ENCODE results near the gene EIPR1.

EIPR1 gene

GRCh38 chr2:3283206-3283605, 94.4 kb downstream of the EIPR1 start:
- TF ChIP-seq CTCF (IDR thresholded peaks at IDR 0.05; ENCODE audit: borderline replicate concordance, insufficient read depth, low read depth, low read length), result no peak

DNA sequence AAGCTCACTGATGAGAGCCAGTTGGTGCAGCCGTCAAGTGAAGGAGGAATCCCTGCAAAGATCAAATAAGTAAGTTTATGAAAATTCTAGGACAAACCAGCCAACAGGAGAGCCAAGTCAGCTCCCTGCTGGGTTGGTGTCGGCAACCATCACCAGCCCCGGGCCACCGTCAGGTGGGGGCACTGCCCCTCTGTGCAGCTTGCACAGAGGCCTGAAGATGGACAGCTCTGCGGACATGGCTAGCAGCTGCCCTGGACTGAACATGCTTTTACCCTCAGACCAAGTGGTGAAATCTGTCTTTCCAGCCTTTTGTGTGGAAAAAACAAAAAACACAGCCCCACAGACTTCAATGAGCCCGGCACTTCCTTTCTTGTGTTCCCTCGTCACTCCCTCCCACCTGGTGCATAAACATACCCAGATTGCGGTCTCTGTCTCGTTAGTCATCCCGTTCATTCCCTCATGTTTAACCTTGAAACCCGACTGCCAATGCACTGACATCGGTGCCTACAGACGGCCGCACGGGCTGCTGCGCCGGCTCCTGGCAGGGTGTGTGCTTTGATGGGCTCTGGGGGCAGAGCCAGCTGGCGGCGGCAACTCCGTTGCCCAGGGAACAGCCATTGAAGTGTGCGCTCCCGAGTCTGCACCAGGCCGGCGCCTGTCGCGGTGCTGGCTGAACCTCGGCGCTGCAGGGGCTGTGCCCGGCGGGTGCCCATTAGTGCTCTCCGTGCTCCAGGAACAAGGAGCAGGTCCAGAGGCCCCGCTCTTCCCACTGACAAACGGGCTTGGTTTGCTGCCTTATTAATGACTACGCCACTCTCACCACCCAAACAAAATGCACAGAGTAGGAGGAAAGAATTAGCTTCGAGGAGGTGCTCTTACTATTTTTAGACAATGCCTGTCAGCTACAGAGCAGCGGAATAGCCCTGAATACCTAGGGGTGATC, 95.3 kb downstream of the EIPR1 start:
- TF ChIP-seq CTCF (IDR thresholded peaks at IDR 0.05; ENCODE audit: borderline replicate concordance, insufficient read depth, low read depth, low read length), result no peak
- H3K4me3 ChIP-seq (ENCODE audit: low read depth, low read length), result no peak overlapping the region

More at GRCh38 chr2:3283206-3283605, 94.4 kb downstream of the EIPR1 start:
- no peak overlapping the region for H3K4me3 ChIP-seq (ENCODE audit: low read depth, low read length)

DNA sequence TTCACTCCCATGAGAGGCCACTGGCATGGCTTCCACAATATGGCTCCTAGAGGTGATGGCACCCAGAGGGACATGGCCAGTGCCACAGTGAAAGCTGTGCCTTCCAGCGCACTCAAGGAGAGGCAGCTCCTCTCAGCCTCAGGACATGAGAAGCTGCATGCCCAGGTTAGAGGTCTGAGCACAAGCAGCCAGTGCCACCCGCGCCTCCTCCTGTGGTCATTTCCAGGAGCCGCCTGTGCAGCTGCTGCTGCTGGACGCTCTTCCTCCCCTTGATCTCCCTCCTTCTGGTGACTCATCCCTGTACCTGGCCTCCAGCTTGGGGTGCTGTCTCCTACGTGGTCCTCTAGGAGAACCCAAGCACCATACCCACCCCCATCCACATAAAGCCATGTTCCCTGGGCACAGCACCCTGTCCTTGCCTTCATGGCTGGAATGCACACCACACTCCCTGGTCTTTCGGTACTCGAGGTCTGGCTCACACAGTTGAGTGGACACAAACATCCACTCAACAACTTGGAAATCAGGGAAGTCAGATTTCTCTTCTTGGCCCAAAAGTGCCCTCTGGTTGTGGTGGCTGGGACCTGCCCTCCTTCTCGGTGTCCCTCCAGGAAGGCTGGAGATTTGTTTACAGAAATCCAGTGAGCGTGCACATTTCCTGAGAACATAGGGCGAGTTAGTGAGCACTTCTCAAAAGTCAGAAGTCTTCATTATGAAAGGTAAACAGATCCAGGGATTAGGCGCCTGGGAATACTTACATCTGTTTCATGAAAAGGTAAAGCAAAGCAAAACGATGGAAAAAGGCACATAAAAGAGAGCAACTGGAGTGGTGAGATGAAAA, 96.7 kb downstream of the EIPR1 start:
- no peak for TF ChIP-seq CTCF (IDR thresholded peaks at IDR 0.05; ENCODE audit: borderline replicate concordance, insufficient read depth, low read depth, low read length)
- no peak overlapping the region for H3K4me3 ChIP-seq (ENCODE audit: low read depth, low read length)

DNA sequence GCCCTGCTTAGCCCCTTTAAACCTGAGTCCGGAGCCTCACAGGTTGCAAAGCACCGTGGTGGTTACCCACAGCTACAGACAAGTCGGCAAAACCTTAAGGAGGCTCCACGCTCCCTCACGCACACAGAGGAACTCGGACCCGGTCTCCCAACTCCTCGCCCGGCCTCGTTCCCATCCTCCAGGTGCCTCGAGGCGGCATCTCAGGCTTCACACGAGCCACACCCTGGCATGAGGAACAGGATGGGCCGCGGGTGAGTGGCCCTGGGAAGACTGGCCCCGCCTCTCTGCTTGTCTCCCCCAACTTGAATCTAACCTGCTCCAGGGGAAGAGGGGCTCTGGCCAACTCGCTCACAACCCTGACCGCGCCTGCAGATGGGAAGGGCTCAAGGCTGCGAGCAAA, 97.4 kb downstream of the EIPR1 start:
- no peak for TF ChIP-seq CTCF (IDR thresholded peaks at IDR 0.05; ENCODE audit: borderline replicate concordance, insufficient read depth, low read depth, low read length)
- no peak overlapping the region for H3K4me3 ChIP-seq (ENCODE audit: low read depth, low read length)

DNA sequence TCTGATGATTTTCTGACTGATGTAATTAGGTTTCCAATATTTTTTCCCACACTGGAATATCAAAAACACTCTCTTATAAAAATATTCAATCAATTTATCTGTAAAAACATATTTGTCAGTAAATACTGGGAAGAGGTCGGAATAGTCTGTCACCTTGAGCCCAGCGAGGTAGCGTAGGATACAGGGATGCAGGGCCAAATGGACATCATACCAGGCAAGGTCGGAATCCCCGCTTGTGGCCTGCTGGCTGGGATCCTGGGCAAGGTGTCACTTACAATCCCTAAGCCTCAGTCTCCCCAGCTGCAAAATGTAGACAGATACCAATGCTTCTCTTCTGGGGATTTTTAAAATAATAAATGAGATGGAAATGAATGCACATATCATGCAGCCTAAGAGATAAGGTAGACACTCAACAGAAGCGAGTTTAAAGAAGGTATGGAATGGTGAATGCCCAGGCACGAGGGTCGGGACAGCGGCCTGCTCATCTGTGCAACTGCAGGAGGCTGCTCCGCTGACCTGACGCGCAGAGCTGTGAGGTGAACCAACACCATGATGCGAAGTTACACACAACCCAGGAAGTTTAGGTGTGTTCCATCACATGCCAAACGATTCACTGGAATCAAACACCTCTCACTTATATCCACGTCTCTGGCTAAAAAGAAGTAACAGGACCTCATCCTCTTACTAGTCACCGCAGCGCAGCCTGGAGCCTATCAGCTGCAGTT, 98.2 kb downstream of the EIPR1 start:
- no peak for TF ChIP-seq CTCF (IDR thresholded peaks at IDR 0.05; ENCODE audit: borderline replicate concordance, insufficient read depth, low read depth, low read length)
- H3K4me3 ChIP-seq (ENCODE audit: low read depth, low read length), result no peak overlapping the region

- no peak overlapping the region for H3K4me3 ChIP-seq (ENCODE audit: low read depth, low read length)
- TF ChIP-seq CTCF (IDR thresholded peaks at IDR 0.05; ENCODE audit: borderline replicate concordance, insufficient read depth, low read depth, low read length), result no peak
Measured at GRCh38 chr2:3278521-3279218, 98.9 kb downstream of the EIPR1 start.
